Astrocyte of the spinal cord (primary cell): ENCODE measurements around the gene RAB11FIP4.
"Not testable (repeated sequence)": the region's sequence is repeated elsewhere in the genome, so short reads cannot be mapped to it uniquely, and the experiment has no call there.

Experiments used
- DNase-seq: peaks from one replicate; pipeline ENCODE4 v3.0.0; 2011; ENCODE audit warnings: low read depth, low spot score
- H3K4me3 ChIP-seq: 2 replicates; pipeline ENCODE4 v1.5.1; 2011; ENCODE audit warnings: low read depth, mild to moderate bottlenecking, low read length, moderate library complexity
- CTCF ChIP-seq: IDR thresholded peaks from 2 replicates; pipeline ENCODE4 v1.5.1; 2012; ENCODE audit warnings: low read depth, mild to moderate bottlenecking, low read length, inconsistent platforms
- in situ Hi-C: cut with HindIII; loops from 2 replicates; pipeline ENCODE4 v1.10.0; 2017; ENCODE audit warnings: low sequenced_read_pairs

RAB11FIP4 gene

GRCh38 chr17:31439716-31440115 lies 48.2 kb downstream of the RAB11FIP4 start:
- TF ChIP-seq CTCF: no peak
- H3K4me3 ChIP-seq: no peak overlapping the region
- no peak for DNase-seq
- in situ Hi-C loops: no loop called here

GRCh38 chr17:31442276-31442675 lies 50.8 kb downstream of the RAB11FIP4 start:
- no peak for DNase-seq
- no peak overlapping the region for H3K4me3 ChIP-seq
- in situ Hi-C loops: no loop called here
- TF ChIP-seq CTCF: no peak

GRCh38 chr17:31442856-31443255 lies 51.4 kb downstream of the RAB11FIP4 start:
- H3K4me3 ChIP-seq, DNase-seq, in situ Hi-C loops: not testable (repeated sequence)

GRCh38 chr17:31443386-31443785 lies 51.9 kb downstream of the RAB11FIP4 start:
- TF ChIP-seq CTCF: no peak
- in situ Hi-C loops: no loop called here
- no peak overlapping the region for H3K4me3 ChIP-seq
- no peak for DNase-seq

- TF ChIP-seq CTCF: no peak
- H3K4me3 ChIP-seq: no peak overlapping the region
- no peak for DNase-seq
- in situ Hi-C loops: no loop called here
Measured at GRCh38 chr17:31444026-31444425, 52.6 kb downstream of the RAB11FIP4 start.

GRCh38 chr17:31446195-31446967 lies 54.9 kb downstream of the RAB11FIP4 start:
- DNase-seq: no peak
- no peak overlapping the region for H3K4me3 ChIP-seq
- peak; percentile 24 for TF ChIP-seq CTCF
- in situ Hi-C loops: no loop called here

- TF ChIP-seq CTCF: no peak
- DNase-seq: peak; percentile 13
- in situ Hi-C loops: no loop called here
- H3K4me3 ChIP-seq: no peak overlapping the region
Measured at GRCh38 chr17:31448467-31449077, 57.1 kb downstream of the RAB11FIP4 start.
